Measurements from ENCODE around the gene CDIPT. TPM values are rescaled to one million over a fixed set of nuclear protein-coding genes. Genes with fewer than 3 reads are reported as not detected.
"Not testable (repeated sequence)": the region's sequence is repeated elsewhere in the genome, so short reads cannot be mapped to it uniquely, and the experiment has no call there.

Gene CDIPT
- total RNA-seq, 1 donor = 106 TPM

DNA sequence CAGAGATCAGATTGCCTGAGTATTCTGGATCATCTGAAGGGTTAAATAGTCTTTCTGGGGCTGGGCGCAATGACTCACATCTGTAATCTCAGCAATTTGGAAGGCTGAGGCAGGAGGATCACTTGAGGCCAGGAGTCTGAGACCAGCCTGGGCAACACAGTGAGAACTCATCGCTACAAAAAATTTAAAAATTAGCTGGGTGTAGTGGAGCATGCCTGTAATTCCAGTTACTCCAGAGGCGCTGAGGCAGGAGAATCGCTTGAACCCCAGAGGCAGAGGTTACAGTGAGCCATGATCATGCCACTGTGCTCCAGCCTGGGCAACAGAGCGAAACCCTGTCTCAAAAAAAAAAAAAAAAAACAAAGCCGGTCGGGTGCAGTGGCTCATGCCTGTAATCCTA is 27.1 kb downstream of the CDIPT start:
- no peak for DNase-seq (ENCODE audit: low read depth in 2 of 3, low spot score in 2 of 3)

DNA sequence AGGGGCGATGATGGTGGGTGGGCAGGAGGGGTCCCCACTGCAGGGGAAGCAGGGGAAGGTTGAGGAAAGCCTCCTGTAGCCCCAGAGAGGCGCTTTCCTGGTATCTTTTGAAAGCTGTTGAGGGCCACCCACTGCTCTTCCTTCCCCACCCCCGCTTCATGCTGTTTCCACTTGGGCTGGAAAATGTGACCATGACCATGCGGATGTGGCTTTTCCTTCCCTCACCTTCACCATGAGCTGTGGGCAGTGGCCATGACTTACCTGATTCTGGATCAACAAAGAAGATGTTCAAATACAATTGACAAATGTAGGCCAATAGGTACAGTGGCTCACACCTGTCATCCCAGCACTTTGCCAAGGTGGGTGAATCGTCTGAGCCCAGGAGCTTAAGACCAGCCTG is 28.9 kb downstream of the CDIPT start:
- no peak for DNase-seq (ENCODE audit: low read depth in 2 of 3, low spot score in 2 of 3)

DNA sequence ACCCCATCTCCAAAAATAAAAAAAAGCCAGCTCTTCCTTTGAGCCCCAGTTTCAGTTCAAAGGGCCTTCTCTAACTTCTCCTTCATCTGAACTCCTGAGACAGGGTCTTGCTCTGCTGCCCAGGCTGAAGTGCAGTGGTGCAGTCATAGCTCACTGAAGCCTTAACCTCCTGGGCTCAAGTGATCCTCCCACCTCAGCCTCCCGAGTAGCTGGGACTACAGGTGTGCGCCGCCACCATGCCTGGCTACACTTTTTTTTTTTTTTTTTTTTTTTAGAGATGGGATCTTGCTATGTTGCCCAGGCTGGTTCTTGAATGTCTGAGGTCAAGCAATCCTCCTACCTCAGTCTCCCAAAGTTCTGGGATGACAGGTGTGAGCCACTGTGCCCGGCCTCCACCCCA is 29.8 kb downstream of the CDIPT start:
- not testable (repeated sequence) for DNase-seq (ENCODE audit: low read depth in 2 of 3, low spot score in 2 of 3)

DNA sequence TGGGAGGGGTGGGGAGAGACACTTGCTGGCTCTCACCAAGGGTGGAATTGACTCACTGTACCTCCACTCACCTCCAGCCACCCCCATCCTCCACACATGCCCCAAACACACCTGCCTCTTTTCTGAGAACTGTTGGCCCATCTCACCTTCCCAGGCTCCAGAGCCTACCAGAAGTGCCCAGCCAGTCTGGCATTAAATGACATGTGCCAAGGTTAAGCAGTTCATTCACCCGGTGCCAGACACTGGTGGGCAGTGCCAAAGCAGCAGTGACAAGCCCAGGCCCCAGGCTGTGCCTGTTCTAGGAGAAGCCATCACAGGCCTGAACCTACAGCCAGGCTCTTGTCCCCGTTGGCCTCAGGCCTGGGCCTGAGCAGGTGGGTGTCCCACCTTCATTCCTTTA is 31.5 kb downstream of the CDIPT start:
- no peak for DNase-seq (ENCODE audit: low read depth in 2 of 3, low spot score in 2 of 3)

DNA sequence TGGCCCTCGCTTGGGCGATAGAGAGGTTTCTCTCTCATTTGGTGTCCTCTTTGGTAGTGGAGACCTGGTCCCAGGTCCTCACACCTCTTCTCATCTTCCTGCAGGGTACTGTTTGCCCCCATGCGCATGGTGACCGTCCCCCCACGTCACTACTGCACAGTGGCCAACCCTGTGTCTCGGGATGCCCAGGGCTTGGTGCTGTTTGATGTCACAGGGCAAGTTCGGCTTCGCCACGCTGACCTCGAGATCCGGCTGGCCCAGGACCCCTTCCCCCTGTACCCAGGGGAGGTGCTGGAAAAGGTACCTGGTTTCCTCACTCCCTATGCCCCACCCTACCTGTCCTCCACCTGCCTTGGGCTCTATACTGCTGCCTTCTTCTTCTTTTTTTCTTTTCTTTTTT is 32.3 kb downstream of the CDIPT start:
- no peak for DNase-seq (ENCODE audit: low read depth in 2 of 3, low spot score in 2 of 3)

DNA sequence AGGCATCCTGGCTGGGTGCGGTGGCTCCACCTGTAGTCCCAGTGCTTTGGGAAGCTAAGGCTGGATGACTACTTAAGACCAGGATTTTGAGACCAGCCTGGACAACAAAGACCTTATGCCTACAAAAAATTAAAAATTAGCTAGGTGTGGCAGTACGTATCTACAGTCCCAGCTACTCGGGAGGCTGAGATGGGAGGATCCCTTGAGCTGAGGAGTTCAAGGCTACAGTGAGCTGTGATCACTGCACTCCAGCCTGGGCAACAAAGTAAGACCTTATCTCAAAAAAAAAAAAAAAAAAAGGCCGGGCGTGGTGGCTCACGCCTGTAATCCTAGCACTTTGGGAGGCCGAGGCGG is 36.7 kb downstream of the CDIPT start:
- no peak for DNase-seq (ENCODE audit: low read depth in 2 of 3, low spot score in 2 of 3)

DNA sequence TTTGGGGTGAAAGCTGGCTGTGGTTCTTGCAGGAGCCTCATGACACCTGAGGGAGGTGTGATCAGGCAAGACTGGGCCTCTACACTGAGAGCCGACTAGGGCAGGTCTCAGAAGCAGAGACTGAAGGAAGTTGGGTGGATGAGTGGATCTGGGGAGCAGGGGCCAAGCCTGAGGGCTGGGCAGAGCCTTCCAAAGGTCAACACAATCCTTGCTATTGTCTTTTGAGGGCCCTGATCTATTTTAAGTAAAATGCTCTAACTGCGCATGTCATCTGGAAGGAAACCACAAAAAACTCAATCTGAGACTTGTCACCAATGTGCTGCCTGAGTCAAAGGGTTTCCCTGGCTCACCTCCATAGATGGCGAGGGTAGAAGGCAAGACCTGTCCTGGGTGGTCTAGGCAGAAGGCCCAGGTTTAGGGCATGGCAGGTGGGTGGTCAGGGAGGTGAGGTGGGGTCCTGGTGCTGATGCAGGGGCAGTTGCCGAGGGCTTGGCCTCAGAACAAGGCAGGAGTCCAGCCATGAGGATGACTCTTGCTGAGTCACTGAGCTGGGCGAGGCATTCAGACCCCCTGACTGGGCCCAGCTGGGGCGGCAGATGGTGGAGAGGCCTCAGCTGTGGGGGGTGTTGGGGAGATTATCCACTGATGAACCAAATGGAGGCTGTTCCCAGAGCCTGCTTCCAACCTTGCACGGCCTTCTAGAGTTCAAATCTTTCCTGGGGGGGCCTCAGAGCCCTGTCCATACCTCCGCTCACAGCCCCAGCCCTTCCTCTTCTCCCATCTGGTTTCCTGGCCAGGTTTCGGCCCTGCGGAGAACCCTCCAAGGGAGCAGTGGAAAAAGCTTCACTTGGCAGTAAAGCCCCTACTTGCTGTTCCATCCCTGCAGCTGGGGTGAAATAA is 37.6 kb downstream of the CDIPT start:
- peak in 1 of 3 donors; percentile 24 for DNase-seq (ENCODE audit: low read depth in 2 of 3, low spot score in 2 of 3)

DNA sequence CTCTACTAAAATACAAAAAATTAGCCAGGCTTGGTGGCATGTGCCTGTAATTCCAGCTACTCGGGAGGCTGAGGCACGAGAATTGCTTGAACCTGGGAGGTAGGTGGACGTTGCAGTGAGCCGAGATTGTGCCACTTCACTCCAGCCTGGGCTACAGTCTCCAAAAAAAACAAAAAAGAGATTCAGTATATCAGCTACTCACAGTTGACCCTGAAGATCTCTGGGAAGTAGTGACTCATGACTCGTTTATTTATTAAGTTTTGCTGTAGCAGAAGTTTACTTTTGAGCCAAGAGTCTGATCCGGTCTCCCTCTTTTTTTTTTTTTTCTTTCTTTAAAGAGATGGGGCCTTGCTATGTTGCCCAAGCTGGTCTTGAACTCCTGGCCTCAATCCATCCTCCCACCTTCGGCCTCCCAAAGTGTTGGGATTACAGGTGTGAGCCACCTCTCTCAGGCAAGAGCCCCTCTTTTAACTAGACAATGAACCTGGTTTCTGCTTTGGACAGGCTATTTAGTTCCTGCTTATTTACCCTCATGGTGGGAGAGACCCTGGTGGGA is 38.4 kb downstream of the CDIPT start:
- no peak for DNase-seq (ENCODE audit: low read depth in 2 of 3, low spot score in 2 of 3)

DNA sequence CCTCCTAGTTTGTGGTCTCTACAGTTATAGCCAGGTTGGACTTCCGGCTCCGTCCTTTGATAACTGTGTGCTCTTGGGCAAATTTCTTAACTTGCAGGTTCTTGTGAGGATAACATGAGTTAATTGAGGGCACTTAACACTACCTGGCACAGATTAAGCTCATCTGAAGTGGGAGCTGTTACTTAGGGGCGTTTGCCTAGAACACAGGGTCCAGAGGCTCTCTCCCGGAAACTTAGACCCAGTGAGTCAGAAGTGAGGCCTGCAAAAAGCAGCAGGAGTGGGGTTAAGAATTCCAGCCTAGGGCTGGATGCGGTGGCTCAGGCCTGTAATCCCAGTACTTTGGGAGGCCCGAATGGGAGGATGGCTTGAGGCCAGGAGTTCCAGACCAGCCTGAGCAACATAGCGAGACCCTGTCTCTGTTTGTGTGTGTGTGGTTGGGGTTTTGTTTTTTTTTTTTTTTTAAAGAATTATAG is 41.3 kb downstream of the CDIPT start:
- no peak for DNase-seq (ENCODE audit: low read depth in 2 of 3, low spot score in 2 of 3)

DNA sequence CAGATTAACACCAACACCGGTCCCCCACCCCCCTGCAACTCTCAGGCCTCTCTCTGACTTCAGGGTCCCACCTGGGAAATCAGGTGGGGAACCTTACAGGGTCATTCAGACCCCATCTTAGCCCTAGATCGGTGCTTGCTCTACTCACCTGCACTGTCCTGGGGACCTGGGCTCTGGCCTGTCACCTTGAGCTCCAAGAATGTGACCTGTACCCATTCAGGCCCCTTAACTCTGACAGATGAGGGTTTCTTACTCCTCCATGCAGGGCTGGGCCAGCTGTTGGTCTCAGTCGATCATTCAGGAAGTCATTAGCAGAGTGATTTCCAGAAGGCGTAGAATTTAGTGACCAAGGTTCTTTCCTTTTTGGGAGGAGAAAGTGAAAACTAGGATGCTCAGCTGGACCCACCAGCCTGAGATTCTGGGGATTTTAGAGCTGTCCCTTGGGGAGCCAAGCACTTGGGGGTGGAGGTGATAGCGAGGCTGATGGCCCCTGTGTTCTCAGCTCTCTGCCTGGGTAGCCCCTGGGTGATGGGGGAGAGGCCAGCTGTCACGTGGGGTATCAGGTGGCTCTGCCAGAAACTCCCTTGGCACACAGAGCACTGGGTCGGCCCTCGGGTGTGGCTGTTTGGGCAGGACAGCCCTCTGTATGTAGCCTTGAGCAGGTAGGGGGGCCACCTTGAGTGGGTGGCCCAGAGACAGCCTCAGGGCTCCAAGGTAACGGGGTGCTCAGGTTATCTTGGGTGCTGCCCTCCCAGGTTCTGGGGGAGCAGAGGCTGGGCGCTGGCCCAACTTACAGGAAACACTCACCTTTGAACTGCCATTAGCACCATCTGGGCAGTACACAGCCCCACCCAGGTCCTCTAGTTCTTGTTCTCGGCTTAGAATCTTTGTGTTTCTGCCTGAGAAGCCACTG is 42.0 kb downstream of the CDIPT start:
- no peak for DNase-seq (ENCODE audit: low read depth in 2 of 3, low spot score in 2 of 3)

DNA sequence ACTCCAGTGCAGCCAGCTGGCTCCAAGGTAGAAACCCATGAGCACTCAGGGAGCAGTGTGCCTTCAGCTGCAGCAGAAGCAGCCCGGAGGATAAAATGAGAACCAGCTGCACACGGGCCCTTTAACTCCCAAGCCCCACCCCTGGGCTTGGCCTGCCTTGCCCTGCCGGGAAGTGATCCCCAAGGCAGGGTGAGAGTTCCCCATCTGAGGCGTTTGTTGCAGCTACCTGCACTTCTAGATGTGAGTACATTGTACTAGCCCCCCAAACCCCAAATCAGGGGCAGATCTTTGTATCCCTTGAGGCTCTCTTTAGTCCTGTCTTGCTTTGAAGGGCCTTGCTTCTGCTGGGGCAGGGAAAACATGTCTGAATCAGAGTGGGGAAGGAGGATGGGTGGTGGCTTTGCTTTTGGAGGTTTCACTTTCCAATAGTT is 42.7 kb downstream of the CDIPT start, which contains the start of gene MVP:
Gene MVP, plus strand, starts transcription at position 192 of the 431 bp plus-strand sequence. CDS start 10,088 bp downstream, outside the sequence.
- DNase-seq (ENCODE audit: low read depth in 2 of 3, low spot score in 2 of 3) = peak in 1 of 3 donors; percentile 44

DNA sequence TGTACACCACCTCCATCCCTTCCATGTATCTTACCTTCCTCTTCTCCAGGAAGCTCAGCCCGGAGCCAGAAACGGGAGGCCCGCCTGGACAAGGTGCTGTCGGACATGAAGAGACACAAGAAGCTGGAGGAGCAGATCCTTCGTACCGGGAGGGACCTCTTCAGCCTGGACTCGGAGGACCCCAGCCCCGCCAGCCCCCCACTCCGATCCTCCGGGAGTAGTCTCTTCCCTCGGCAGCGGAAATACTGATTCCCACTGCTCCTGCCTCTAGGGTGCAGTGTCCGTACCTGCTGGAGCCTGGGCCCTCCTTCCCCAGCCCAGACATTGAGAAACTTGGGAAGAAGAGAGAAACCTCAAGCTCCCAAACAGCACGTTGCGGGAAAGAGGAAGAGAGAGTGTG is 43.5 kb downstream of the CDIPT start:
- no peak for DNase-seq (ENCODE audit: low read depth in 2 of 3, low spot score in 2 of 3)

DNA sequence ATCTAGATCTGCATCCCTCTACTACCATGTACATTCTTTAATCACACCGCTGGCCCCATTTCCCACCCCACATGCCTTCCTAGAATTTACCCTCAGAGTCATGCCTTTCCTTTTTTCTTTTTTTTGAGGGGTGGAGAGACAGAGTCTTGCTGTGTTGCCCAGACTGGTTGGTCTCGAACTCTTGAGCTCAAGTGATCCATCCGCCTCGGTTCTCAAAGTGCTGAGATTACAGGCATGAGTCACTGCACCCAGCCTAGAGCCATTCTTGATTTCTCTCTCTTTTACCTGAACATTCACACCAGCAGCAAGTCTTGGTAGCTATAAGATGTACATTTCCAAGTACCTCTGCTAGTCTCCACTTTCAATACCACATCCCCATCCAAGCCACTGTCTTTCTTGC is 44.9 kb downstream of the CDIPT start:
- DNase-seq (ENCODE audit: low read depth in 2 of 3, low spot score in 2 of 3) = no peak

DNA sequence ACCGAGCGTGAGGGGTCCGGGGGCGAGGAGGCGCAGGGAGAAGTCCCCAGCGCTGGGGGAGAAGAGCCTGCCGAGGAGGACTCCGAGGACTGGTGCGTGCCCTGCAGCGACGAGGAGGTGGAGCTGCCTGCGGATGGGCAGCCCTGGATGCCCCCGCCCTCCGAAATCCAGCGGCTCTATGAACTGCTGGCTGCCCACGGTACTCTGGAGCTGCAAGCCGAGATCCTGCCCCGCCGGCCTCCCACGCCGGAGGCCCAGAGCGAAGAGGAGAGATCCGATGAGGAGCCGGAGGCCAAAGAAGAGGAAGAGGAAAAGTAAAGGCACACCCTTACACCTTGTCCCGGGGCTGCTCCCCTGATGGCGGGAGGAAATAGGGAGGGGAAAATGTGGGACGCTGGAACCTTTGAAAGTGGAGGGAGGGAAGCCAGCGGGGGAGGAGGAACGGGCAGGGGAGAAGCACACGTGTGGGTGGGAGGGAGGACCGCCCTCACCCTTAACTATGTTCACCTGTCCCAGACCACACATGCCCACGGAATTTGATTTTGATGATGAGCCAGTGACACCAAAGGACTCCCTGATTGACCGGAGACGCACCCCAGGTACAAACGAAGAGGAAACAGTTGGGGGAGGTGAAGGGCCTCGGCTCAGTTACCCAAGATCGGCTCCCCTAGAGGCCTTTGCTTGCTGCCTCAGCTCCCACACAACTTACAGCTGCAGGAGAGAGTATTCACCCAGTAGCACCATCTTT is 46.2 kb downstream of the CDIPT start:
- DNase-seq (ENCODE audit: low read depth in 2 of 3, low spot score in 2 of 3) = peak in 1 of 3 donors; percentile 51

DNA sequence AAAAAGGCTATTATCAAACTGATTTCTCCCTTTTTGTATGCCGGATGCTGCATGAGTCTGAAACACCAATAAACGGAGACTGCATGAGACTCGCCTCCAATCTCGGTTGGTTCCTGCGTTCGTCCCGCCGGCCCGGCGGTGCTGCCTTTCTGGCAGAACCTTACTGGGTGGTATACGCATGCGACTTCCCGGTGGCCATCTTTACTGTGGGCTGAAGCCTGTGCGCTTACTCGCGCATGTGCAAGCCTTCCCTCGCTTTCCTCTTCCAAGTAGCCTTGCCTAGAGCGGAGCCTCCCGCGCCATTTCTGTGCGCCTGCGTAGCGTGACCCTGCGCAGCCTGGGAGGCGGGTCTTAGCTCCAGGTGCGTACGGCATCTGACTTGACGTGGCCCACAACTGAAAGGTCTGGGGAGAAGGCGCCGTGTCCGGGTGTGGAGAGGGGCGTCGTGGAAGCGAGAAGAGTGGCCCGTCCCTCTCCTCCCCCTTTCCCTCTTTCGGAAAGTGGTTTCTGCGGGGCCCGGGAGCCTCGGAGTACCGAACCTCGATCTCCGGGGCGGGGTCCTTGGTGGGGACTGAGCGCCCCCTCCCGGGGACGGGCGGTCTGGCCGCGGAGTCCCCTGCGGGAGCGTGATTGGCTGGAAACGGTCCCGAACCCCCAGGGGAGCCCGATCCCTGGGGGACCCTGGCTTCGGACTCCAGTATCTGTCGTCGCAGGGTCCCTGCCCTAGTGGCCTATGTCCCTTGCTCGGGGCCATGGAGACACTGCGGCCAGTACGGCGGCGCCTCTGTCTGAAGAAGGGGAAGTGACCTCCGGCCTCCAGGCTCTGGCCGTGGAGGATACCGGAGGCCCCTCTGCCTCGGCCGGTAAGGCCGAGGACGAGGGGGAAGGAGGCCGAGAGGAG is 47.0 kb downstream of the CDIPT start, which contains the start of gene PAGR1:
Gene PAGR1, plus strand, starts transcription at position 360 of the 901 bp plus-strand sequence. Its CDS starts 374 bp downstream, at position 734.
- peak; percentile 99 for DNase-seq (ENCODE audit: low read depth in 2 of 3, low spot score in 2 of 3)

DNA sequence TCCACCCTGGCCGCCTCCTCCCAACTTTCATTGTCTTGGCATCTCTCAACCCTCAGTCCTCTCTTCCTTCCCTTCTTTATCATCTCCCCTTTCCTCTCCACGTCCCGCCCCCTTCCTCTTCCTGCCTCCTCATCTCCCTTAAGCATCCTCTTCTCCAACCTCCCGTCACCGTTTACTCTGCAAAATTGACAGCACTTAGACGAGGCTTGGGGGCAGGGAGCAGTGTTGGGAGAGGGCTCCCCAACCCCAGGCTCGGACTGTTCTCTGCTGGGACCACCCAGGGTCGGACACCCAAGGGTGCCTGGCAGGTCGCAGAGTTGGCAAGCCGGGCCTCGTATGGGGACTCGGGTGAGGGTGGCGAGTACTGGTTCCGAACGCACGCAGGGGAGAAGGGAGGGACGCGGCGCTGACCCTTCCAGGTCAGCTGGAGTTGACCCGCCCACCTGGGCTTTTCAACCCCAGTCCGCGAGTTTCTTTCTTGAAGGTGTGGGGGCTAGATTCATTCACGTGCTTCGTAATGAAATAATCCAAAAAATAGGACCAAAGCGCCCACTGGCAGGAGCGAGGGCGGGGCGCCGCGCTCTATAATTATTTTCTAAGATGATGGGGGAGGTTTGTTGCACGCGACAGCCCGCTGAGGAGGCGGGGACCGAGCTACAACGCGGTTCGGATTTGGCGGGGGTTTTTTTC is 47.8 kb downstream of the CDIPT start:
- DNase-seq (ENCODE audit: low read depth in 2 of 3, low spot score in 2 of 3) = no peak

DNA sequence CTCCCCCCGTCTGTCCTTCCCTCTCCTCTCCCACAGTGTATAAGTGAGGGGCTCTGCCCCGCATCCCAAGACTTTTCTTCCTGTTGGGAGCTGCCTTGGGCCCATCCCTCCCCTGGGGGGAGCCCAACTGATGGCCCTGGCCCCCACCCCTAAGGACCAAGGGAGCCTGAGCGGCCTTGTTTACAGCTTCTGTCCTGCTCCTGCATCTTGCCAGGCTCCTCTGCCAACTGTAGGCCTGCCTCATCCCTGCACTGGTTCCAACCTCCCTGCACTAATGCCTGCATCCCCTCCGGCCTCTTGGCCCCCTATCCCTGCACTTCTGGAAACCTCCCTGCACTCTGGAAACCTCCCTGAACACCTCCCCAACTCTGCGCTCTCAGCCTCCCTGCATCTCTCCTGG is 48.4 kb downstream of the CDIPT start:
- DNase-seq (ENCODE audit: low read depth in 2 of 3, low spot score in 2 of 3) = no peak
